ENCODE measurements around the gene PRC1. TPM values are rescaled to one million over a fixed set of nuclear protein-coding genes. Genes with fewer than 3 reads are reported as not detected.
"Not testable (repeated sequence)": the region's sequence is repeated elsewhere in the genome, so short reads cannot be mapped to it uniquely, and the experiment has no call there.

Gene PRC1
- total RNA-seq, 1 donor from 2014 or later, result 161 TPM

DNA sequence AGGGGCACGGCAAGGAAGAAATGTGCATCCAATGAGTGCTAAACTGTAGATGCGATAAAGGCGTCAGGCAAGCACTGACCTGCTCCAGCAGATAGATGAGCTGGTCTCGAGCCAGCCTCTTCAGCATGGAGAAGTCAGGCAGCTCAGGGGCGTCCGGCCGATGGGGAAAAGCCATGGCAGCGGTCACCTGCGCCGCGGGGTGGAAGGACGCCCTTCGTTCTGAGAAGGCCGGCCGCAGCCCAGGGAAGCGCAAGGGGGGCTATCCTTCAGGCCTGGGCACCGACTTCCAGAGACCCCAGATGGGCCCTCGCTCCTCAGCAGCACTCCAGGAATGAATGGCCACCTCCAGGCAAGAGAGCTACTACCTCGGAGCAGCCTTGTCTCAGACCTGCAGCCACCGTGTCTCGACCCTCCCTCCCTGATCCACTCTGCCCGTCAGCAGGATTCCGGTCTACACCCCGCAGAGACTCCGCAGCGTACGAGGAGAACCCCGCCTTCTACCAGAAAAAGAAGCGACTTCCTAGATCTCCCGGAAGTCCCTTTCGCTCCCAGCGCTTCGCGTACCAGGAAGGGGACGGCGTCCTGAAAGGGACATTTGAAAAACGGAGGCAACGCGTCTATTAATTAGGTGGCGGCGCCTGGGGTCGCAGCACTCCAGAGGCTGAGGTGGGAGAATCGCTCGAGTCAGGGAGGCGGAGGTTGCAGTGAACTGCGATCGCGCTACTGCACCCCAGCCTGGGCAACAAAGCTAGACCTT lies 27.9 kb upstream of the PRC1 start, which contains the start of gene VPS33B:
TSS of gene VPS33B (minus strand) at position 520 of the 757 bp plus-strand sequence. CDS start at position 175, 345 bp downstream.
- H3K27ac Mint-ChIP-seq (ENCODE audit: unreplicated experiment), result peak within 1 kb of the TSS; percentile 90
- H3K4me1 Mint-ChIP-seq, result peaks cover 39% of the 10 kb centered on the region
- TF ChIP-seq, protein P1, sequence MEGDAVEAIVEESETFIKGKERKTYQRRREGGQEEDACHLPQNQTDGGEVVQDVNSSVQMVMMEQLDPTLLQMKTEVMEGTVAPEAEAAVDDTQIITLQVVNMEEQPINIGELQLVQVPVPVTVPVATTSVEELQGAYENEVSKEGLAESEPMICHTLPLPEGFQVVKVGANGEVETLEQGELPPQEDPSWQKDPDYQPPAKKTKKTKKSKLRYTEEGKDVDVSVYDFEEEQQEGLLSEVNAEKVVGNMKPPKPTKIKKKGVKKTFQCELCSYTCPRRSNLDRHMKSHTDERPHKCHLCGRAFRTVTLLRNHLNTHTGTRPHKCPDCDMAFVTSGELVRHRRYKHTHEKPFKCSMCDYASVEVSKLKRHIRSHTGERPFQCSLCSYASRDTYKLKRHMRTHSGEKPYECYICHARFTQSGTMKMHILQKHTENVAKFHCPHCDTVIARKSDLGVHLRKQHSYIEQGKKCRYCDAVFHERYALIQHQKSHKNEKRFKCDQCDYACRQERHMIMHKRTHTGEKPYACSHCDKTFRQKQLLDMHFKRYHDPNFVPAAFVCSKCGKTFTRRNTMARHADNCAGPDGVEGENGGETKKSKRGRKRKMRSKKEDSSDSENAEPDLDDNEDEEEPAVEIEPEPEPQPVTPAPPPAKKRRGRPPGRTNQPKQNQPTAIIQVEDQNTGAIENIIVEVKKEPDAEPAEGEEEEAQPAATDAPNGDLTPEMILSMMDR (conservative IDR thresholded peaks at IDR 0.05), result no peak
- H3K27me3 Mint-ChIP-seq (ENCODE audit: low read depth), result no peaks in the 10 kb centered on the region
- H3K9me3 Mint-ChIP-seq, result no peaks in the 10 kb centered on the region
- peak; percentile 77 for DNase-seq (ENCODE audit: low read depth, low spot score)
- peak within 1 kb of the TSS; percentile 95 for H3K4me3 Mint-ChIP-seq
- H3K36me3 Mint-ChIP-seq (ENCODE audit: low read depth), result no peaks in the 10 kb centered on the region

DNA sequence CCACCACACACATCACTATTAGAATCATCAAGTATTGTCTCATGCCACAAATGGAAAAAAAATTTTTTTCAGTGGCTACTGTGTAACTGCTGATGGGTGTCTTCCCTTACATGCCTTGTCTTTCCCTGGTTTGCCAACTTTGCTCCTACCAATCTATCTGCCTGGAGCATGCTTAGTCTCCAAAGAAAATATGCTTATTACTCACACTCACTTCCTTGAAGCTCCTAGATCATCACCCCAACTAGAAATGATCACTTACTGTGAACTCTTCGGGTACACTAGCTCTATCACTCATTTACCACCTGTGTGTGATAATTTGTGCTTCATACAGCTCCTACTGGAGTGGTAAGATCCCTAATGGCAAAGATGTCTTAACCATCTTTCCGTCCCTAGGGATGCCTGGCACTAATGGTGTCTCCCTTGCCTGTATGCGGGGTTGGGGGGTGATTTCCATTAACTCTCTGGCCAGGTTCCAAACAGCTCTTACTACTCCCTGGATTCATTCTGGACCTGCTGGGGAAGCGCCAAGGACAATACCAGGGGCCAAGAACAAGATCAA lies 27.3 kb upstream of the PRC1 start:
- peak overlapping the region; percentile 95 for H3K4me3 Mint-ChIP-seq
- TF ChIP-seq, protein P1 (conservative IDR thresholded peaks at IDR 0.05), result no peak
- peaks cover 39% of the 10 kb centered on the region for H3K4me1 Mint-ChIP-seq
- no peak for DNase-seq (ENCODE audit: low read depth, low spot score)
- H3K9me3 Mint-ChIP-seq, result no peaks in the 10 kb centered on the region
- H3K36me3 Mint-ChIP-seq (ENCODE audit: low read depth), result no peaks in the 10 kb centered on the region
- H3K27ac Mint-ChIP-seq (ENCODE audit: unreplicated experiment), result peak overlapping the region; percentile 90
- no peaks in the 10 kb centered on the region for H3K27me3 Mint-ChIP-seq (ENCODE audit: low read depth)

DNA sequence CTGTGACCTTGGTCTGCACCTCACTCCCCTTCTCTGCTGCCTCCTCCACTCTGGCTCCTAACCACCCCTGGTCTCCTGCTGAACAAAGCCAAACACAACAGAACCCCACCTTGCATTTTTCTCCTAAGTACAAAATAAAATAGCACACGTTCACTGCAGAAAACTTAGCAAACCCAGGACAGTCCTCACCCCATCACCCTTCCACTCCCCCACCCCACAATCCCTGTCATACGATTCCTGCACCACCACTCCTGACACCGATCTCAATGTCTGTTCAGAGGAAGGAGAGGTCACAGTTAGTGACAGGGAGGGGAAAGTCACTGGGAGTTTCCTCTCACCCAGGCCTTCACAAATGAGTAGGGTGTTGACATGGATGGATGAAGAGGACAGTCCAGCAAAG lies 23.8 kb upstream of the PRC1 start:
- TF ChIP-seq, protein P1 (conservative IDR thresholded peaks at IDR 0.05), result no peak
- Mint-ChIP-seq H3K36me3 (ENCODE audit: low read depth) (no peaks in the 10 kb centered on the region), H3K27ac (ENCODE audit: unreplicated experiment) (no peak overlapping the region), H3K4me1 (peaks cover 39% of the 10 kb centered on the region), H3K9me3 (no peaks in the 10 kb centered on the region), H3K4me3 (peak overlapping the region; percentile 13), H3K27me3 (ENCODE audit: low read depth) (no peaks in the 10 kb centered on the region)
- no peak for DNase-seq (ENCODE audit: low read depth, low spot score)

DNA sequence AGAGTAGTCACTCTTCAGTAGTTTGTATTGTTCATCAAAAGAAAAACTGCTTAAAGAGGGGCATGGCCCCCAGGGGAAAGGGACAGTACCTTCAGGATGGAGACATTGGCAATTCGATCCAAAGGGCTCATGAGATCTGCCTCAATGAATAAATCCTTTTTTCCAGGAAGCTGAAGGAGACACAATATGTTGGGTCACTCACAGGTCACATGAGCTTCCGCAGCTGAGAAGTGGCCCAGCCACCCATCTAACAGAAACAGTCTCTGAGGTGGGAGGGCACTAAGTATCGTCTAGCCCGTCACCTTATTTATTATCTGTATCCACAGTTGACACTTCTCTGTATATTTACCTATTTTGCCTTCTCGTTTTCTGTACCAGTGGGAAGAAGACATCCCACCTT lies 23.4 kb upstream of the PRC1 start:
- Mint-ChIP-seq H3K27me3 (ENCODE audit: low read depth) (no peaks in the 10 kb centered on the region), H3K36me3 (ENCODE audit: low read depth) (no peaks in the 10 kb centered on the region), H3K27ac (ENCODE audit: unreplicated experiment) (no peak overlapping the region), H3K4me1 (peaks cover 34% of the 10 kb centered on the region), H3K9me3 (no peaks in the 10 kb centered on the region), H3K4me3 (peak overlapping the region; percentile 13)
- no peak for DNase-seq (ENCODE audit: low read depth, low spot score)
- TF ChIP-seq, protein P1 (conservative IDR thresholded peaks at IDR 0.05), result no peak

DNA sequence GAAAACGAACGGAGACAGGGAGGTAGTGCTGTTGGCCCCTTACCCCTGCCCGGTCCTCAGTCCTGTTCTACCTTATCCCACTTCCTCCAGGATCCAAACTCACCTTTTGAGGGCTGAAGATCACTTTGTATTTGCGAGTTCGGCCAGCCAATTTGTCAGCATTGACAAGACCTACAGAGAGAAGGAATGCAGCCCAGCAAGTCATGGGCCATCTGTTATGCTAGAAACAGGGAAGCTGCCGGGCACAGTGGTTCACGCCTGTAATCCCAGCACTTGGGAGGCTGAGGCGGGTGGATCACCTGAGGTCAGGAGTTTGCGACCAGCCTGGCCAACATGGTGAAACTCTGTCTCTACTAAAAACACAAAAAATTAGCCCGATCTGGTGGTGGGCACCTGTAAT lies 19.4 kb upstream of the PRC1 start:
- H3K27ac Mint-ChIP-seq (ENCODE audit: unreplicated experiment); H3K36me3 Mint-ChIP-seq (ENCODE audit: low read depth); H3K27me3 Mint-ChIP-seq (ENCODE audit: low read depth); H3K4me3 Mint-ChIP-seq; DNase-seq (ENCODE audit: low read depth, low spot score); H3K9me3 Mint-ChIP-seq: not testable (repeated sequence)
- peaks cover 12% of the 10 kb centered on the region for H3K4me1 Mint-ChIP-seq

DNA sequence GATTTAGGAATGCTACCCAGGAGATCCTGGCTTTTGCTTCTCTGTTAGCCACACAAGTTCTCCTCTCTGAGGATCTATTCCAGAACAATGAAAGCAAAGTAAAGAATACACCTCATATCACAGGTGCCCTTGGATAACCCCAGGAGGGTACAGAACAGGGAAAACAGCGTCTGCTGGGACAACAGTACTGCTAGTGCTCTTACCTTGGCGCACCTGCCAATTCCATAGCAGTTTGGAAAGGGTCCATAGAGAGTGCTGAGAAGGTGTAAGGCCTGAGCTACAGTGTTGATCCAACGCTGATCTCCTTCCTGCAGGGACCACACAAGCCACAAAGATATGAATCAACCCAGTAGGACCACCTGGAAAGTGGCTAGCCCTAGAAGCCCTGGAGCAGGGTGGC lies 12.9 kb upstream of the PRC1 start:
- Mint-ChIP-seq H3K4me1 (no peaks in the 10 kb centered on the region), H3K27ac (ENCODE audit: unreplicated experiment) (no peak overlapping the region), H3K9me3 (no peaks in the 10 kb centered on the region), H3K4me3 (no peak overlapping the region), H3K36me3 (ENCODE audit: low read depth) (peaks cover 14% of the 10 kb centered on the region), H3K27me3 (ENCODE audit: low read depth) (no peaks in the 10 kb centered on the region)
- DNase-seq (ENCODE audit: low read depth, low spot score), result no peak
- TF ChIP-seq, protein P1 (conservative IDR thresholded peaks at IDR 0.05), result no peak

Data from neural crest cell (in vitro differentiated cells).